ENCODE results near the gene ONECUT2. TPM values are rescaled to one million over a fixed set of nuclear protein-coding genes. Genes with fewer than 3 reads are reported as not detected.

Gene ONECUT2
- total RNA-seq, 1 donor from 2014 or later: 0.46 TPM

- peaks cover 29% of the 10 kb centered on the region for H3K27me3 ChIP-seq (ENCODE audit: control insufficient read depth, insufficient read depth, low read length)
- TF ChIP-seq, protein P1, sequence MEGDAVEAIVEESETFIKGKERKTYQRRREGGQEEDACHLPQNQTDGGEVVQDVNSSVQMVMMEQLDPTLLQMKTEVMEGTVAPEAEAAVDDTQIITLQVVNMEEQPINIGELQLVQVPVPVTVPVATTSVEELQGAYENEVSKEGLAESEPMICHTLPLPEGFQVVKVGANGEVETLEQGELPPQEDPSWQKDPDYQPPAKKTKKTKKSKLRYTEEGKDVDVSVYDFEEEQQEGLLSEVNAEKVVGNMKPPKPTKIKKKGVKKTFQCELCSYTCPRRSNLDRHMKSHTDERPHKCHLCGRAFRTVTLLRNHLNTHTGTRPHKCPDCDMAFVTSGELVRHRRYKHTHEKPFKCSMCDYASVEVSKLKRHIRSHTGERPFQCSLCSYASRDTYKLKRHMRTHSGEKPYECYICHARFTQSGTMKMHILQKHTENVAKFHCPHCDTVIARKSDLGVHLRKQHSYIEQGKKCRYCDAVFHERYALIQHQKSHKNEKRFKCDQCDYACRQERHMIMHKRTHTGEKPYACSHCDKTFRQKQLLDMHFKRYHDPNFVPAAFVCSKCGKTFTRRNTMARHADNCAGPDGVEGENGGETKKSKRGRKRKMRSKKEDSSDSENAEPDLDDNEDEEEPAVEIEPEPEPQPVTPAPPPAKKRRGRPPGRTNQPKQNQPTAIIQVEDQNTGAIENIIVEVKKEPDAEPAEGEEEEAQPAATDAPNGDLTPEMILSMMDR (IDR thresholded peaks at IDR 0.05; ENCODE audit: insufficient read depth, low read length, poor library complexity, severe bottlenecking): no peak
Observed at GRCh38 chr18:57425096-57425495, 10.1 kb upstream of the ONECUT2 start.

DNA sequence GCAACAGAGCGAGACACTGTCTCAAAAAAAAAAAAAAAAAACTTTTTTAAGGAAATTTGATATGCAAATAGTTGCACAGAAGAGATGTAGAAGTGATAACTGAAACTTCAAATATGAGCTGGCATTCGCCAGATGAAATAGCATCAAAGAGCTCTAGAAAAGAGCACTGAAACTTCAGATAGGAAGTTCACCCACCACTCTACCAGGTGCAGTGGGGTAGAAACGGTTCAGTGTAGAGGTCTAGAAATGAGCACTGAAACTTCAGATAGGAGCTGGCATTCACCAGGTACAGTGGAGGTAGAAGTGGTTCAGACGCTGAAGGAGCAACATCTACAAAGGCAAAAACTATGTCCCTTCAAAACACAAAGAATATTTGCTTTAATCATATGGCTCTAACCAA, 9.0 kb upstream of the ONECUT2 start:
- H3K36me3 ChIP-seq (ENCODE audit: control insufficient read depth, insufficient read depth, low read length): no peaks in the 10 kb centered on the region
- DNase-seq (ENCODE audit: low read depth): no peak
- H3K27me3 ChIP-seq (ENCODE audit: control insufficient read depth, insufficient read depth, low read length): peaks cover 40% of the 10 kb centered on the region
- TF ChIP-seq, protein P1 (IDR thresholded peaks at IDR 0.05; ENCODE audit: insufficient read depth, low read length, poor library complexity, severe bottlenecking): no peak
- H3K4me3 ChIP-seq (ENCODE audit: low read depth, low read length): no peak overlapping the region

More at GRCh38 chr18:57425096-57425495, 10.1 kb upstream of the ONECUT2 start:
- DNase-seq (ENCODE audit: low read depth): no peak
- H3K4me3 ChIP-seq (ENCODE audit: low read depth, low read length): no peak overlapping the region
- no peaks in the 10 kb centered on the region for H3K36me3 ChIP-seq (ENCODE audit: control insufficient read depth, insufficient read depth, low read length)

DNA sequence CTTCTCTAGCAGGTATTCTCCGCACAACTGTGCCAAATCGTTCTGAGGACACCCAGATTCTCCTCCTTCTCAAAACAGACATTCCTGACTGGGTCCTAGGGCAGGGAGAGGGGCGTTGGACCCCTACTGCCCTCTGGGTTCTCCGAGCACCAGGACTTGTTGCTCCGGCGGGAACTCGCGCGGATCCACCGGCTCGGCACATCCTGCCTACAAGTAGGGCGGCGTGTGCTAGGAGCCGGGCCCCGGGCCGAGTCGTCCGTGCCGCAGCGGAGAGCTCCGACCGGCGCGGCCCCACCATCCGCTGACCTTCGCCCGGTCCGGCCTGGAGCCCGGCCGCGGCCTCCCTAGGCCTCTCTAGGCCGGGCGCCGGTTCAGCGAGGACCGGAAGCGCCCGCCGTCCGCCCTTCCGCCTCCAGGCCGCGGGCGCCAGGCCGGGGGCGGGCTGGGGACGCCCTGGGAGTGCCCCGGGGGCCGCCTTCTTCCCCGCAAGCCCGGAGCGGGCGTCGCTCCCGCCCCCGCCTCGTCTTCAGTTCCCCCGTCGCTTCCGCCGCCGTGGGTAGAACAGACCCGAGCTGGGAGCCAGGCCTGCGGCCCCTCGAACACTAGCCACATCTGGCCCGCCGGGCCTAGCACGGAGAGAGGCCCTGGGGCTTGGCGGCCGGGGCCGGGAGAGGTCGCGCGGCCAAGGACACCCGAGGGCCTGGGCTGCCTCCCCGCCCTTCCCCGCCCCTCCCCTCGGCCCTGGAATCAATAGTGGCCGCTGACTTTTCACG, 7.6 kb upstream of the ONECUT2 start:
- no peak overlapping the region for H3K4me3 ChIP-seq (ENCODE audit: low read depth, low read length)
- peaks cover 50% of the 10 kb centered on the region for H3K27me3 ChIP-seq (ENCODE audit: control insufficient read depth, insufficient read depth, low read length)
- no peak for DNase-seq (ENCODE audit: low read depth)
- TF ChIP-seq, protein P1 (IDR thresholded peaks at IDR 0.05; ENCODE audit: insufficient read depth, low read length, poor library complexity, severe bottlenecking): no peak
- H3K36me3 ChIP-seq (ENCODE audit: control insufficient read depth, insufficient read depth, low read length): no peaks in the 10 kb centered on the region

GRCh38 chr18:57428221-57429150, 6.7 kb upstream of the ONECUT2 start:
- no peak overlapping the region for H3K4me3 ChIP-seq (ENCODE audit: low read depth, low read length)

GRCh38 chr18:57429167-57430078, 5.8 kb upstream of the ONECUT2 start:
- TF ChIP-seq, protein P1 (IDR thresholded peaks at IDR 0.05; ENCODE audit: insufficient read depth, low read length, poor library complexity, severe bottlenecking): no peak
- no peaks in the 10 kb centered on the region for H3K36me3 ChIP-seq (ENCODE audit: control insufficient read depth, insufficient read depth, low read length)
- DNase-seq (ENCODE audit: low read depth): no peak
- H3K4me3 ChIP-seq (ENCODE audit: low read depth, low read length): no peak overlapping the region
- H3K27me3 ChIP-seq (ENCODE audit: control insufficient read depth, insufficient read depth, low read length): peaks cover 67% of the 10 kb centered on the region

More at GRCh38 chr18:57428221-57429150, 6.7 kb upstream of the ONECUT2 start:
- Histone ChIP-seq H3K36me3 (ENCODE audit: control insufficient read depth, insufficient read depth, low read length) (no peaks in the 10 kb centered on the region), H3K27me3 (ENCODE audit: control insufficient read depth, insufficient read depth, low read length) (peaks cover 58% of the 10 kb centered on the region)
- TF ChIP-seq, protein P1 (IDR thresholded peaks at IDR 0.05; ENCODE audit: insufficient read depth, low read length, poor library complexity, severe bottlenecking): no peak
- no peak for DNase-seq (ENCODE audit: low read depth)
